RWPE1 (cell line): ENCODE results near the gene FZD2.

Source experiments
- CTCF ChIA-PET: fragments of 350-600 bp; sonication (Branson Sonifier 250); formaldehyde crosslinking; extraction: SDS; loops from one replicate; lab custom pipeline; 2021; lab: Yijun Ruan, JAX
- POLR2A ChIA-PET: fragments of 400-600 bp; formaldehyde crosslinking; extraction: SDS; loops from one replicate; lab custom pipeline; 2020; ENCODE audit warnings: antibody characterized with exemption; ENCODE audit not compliant: low non-redundant PET; lab: Yijun Ruan, JAX
- DNase-seq: peaks from one replicate; pipeline ENCODE4 v3.0.0; 2012; ENCODE audit warnings: low spot score
- H3K27ac ChIP-seq: fragments of 450-650 bp; 2 replicates; pipeline ENCODE4 v1.5.1; 2017
- CTCF ChIP-seq: fragments of 450-650 bp; conservative IDR thresholded peaks from 2 replicates; pipeline ENCODE4 v1.5.1; 2017; ENCODE audit warnings: low read depth, mild to moderate bottlenecking

FZD2 gene

GRCh38 chr17:44602970-44603369, 45.7 kb downstream of the FZD2 start:
- TF ChIP-seq CTCF: no peak
- DNase-seq: no peak
- no peak overlapping the region for H3K27ac ChIP-seq
- ChIA-PET CTCF (no interaction called here), POLR2A (no interaction called here)

- H3K27ac ChIP-seq: no peak overlapping the region
- DNase-seq: no peak
- CTCF ChIA-PET: no interaction called here
- POLR2A ChIA-PET: no interaction called here
- TF ChIP-seq CTCF: no peak
These were observed 47.0 kb downstream of the FZD2 start for GRCh38 chr17:44604116-44604761.

- no peak for TF ChIP-seq CTCF
- ChIA-PET POLR2A (no interaction called here), CTCF (no interaction called here)
- no peak overlapping the region for H3K27ac ChIP-seq
- DNase-seq: no peak
These were observed 47.6 kb downstream of the FZD2 start for GRCh38 chr17:44604768-44605485.

- TF ChIP-seq CTCF: no peak
- DNase-seq: no peak
- H3K27ac ChIP-seq: no peak overlapping the region
- ChIA-PET POLR2A (no interaction called here), CTCF (interaction anchor here (0.6 kb wide), 1 partner anchor 15 kb away, joined by 3 read pairs; no protein-coding TSS in a partner anchor)
These were observed 49.4 kb downstream of the FZD2 start for GRCh38 chr17:44606658-44607057.

- H3K27ac ChIP-seq: no peak overlapping the region
- TF ChIP-seq CTCF: no peak
- no peak for DNase-seq
- ChIA-PET CTCF (interaction anchor here (0.6 kb wide), 1 partner anchor 35 kb away, joined by 3 read pairs; no protein-coding TSS in a partner anchor), POLR2A (no interaction called here)
These were observed 50.8 kb downstream of the FZD2 start for GRCh38 chr17:44607836-44608690.

GRCh38 chr17:44608727-44609435, 51.6 kb downstream of the FZD2 start:
- DNase-seq: no peak
- H3K27ac ChIP-seq: no peak overlapping the region
- TF ChIP-seq CTCF: no peak
- ChIA-PET CTCF (no interaction called here), POLR2A (no interaction called here)
